Gastrocnemius medialis (tissue), 4 donors: ENCODE results near the gene CSGALNACT2. TPM values are rescaled to one million over a fixed set of nuclear protein-coding genes. Genes with fewer than 3 reads are reported as not detected.

Experiments
- ATAC-seq, 2 donors: fragments of 150-250 bp; one replicate each; pipeline ENCODE4 v1.9.1; 2016
- DNase-seq, 2 donors: peaks; one replicate each; pipeline ENCODE4 v3.0.0-alpha.2; 2019
- H3K27ac ChIP-seq, 4 donors: fragments of 200-600 bp; sonication (generic); 1 replicate in 1 of 4; 2 replicates in 3 of 4; pipeline ENCODE4 v1.5.1; 2016 to 2018; ENCODE audit warnings: mild to moderate bottlenecking in 2 of 4, moderate library complexity in 1 of 4
- H3K27me3 ChIP-seq, 3 donors: fragments of 200-600 bp; sonication (generic) in 2 of 3; 1 replicate in 1 of 3; 2 replicates in 2 of 3; pipeline versions ENCODE4 v1.5.1 to v1.6.0; 2016 to 2019; ENCODE audit warnings: mild to moderate bottlenecking in 1 of 3, moderate library complexity in 1 of 3
- H3K36me3 ChIP-seq, 2 donors: fragments of 200-600 bp; sonication (generic) in 1 of 2; one replicate each; pipeline ENCODE4 v1.5.1; 2017 to 2018
- H3K4me1 ChIP-seq, 2 donors: fragments of 200-600 bp; sonication (generic) in 1 of 2; one replicate each; pipeline ENCODE4 v1.5.1; 2016 to 2017; ENCODE audit warnings: mild to moderate bottlenecking in 2 of 2
- H3K4me3 ChIP-seq, 4 donors: fragments of 200-600 bp; sonication (generic) in 3 of 4; 1 replicate in 1 of 4; 2 replicates in 3 of 4; pipeline ENCODE4 v1.5.1; 2016 to 2019; ENCODE audit warnings: mild to moderate bottlenecking in 2 of 4
- H3K9me3 ChIP-seq, 3 donors: fragments of 200-600 bp; sonication (generic) in 2 of 3; 1 replicate in 1 of 3; 2 replicates in 2 of 3; pipeline ENCODE4 v1.5.1; 2016 to 2019
- POLR2A ChIP-seq, 2 donors: fragments of 450-650 bp; IDR thresholded peaks; one replicate each; pipeline ENCODE4 v1.6.1; 2017; ENCODE audit warnings: antibody characterized with exemption in 2 of 2, mild to moderate bottlenecking in 2 of 2, moderate library complexity in 2 of 2
- in situ Hi-C, 4 donors: fragments of 200-750 bp; cut with MboI; loops; one replicate each; pipeline versions ENCODE4 v1.15.0 to v1.8.0; 2017; ENCODE audit warnings: low sequenced_read_pairs in 4 of 4
- intact Hi-C: fragments of 100-400 bp; cut with DNase I; formaldehyde crosslinking; loops from one replicate; pipeline ENCODE4 v1.15.1; 2023; ENCODE audit warnings: low total_unique reads
- total RNA-seq, 4 donors: library from RNA; depleted of rRNA; stranded (reverse); fragments of >200 nt; gene quantifications; one replicate each; pipeline versions ENCODE4 v1.1.0 to v1.2.3, GENCODE V29; 2016
- TF ChIP-seq, protein P1 (sequence below), 5 experiments: fragments of 450-650 bp in 3 of 5; fragments of 200-600 bp in 2 of 5; sonication (generic) in 2 of 5; IDR thresholded peaks in 4 of 5; conservative IDR thresholded peaks in 1 of 5; 1 replicate in 4 of 5; 2 replicates in 1 of 5; pipeline ENCODE4 v1.5.1; 2016 to 2019; ENCODE audit warnings: antibody characterized with exemption in 5 of 5, mild to moderate bottlenecking in 3 of 5, moderate library complexity in 3 of 5

CSGALNACT2 gene
- total RNA-seq, 4 donors from 2014 or later: 12.3 to 17.3 (median 14.1) TPM

DNA sequence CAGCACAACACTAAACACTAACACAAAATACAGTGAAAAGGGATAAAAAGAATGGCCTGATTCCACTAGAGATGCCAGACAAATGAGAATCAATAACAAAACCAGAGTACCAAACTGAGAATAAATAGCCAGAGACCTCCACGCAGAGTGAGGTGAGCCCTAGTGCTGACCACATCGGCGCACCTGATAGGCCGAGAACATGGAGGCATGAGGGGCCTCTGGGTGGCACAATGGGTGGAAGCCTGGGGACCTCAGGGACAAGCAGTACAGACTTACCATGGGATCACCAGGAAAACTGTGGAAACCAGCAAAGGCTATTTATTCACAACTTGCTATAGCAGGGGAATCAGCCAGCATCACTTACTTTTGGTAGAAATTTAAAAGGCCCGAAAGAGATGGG lies 1.8 kb upstream of the CSGALNACT2 start:
- Histone ChIP-seq H3K4me1 (peaks cover 11 to 17% of the 10 kb centered on the region in 2 donors), H3K27me3 (no peaks in the 10 kb centered on the region), H3K9me3 (no peaks in the 10 kb centered on the region), H3K27ac (no peak overlapping the region), H3K4me3 (no peak overlapping the region), H3K36me3 (no peaks in the 10 kb centered on the region)
- TF ChIP-seq, protein P1, sequence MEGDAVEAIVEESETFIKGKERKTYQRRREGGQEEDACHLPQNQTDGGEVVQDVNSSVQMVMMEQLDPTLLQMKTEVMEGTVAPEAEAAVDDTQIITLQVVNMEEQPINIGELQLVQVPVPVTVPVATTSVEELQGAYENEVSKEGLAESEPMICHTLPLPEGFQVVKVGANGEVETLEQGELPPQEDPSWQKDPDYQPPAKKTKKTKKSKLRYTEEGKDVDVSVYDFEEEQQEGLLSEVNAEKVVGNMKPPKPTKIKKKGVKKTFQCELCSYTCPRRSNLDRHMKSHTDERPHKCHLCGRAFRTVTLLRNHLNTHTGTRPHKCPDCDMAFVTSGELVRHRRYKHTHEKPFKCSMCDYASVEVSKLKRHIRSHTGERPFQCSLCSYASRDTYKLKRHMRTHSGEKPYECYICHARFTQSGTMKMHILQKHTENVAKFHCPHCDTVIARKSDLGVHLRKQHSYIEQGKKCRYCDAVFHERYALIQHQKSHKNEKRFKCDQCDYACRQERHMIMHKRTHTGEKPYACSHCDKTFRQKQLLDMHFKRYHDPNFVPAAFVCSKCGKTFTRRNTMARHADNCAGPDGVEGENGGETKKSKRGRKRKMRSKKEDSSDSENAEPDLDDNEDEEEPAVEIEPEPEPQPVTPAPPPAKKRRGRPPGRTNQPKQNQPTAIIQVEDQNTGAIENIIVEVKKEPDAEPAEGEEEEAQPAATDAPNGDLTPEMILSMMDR (IDR thresholded peaks at IDR 0.05 in 4 of 5, conservative IDR thresholded peaks at IDR 0.05 in 1 of 5): no peak
- no peak for TF ChIP-seq POLR2A (IDR thresholded peaks at IDR 0.05)
- in situ Hi-C loops: no loop called here
- ATAC-seq (no peak), DNase-seq (no peak)
- intact Hi-C loops: loop anchor here (5.0 kb wide), 1 partner anchor 499 kb away; the partner anchor contains the start of gene ZNF33B

DNA sequence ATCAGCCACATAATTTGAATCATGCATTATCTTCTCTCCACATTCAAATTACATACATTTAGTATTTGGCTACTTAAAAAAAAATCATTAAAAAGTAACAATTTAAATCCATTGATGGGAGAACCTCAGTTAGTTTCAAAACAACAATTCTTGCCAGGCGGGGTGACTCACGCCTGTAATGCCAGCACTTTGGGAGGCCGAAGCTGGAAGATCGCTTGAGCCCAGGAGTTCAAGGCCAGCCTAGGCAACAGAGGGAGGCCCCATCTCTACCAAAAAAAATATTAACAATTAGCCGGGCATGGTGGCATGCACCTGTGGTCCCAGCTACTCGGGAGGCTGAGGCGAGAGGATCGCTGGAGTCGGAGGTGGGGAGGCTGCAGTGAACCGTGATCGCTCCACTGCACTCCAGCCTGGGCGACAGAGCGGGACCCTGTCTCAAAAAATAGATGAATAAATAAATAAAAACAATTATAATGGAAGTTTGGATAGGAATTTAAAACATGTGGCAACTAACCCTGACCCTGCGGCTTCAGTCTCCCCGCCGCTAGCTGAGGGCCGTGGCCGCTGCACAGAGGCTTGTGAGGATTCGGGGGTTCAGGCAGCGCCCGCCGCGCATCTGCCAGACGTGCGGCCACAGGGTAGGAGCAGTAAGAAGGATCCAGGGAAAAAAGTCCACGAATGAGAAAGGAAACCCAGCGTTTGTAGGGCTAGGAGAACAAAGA lies 1.1 kb upstream of the CSGALNACT2 start:
- Histone ChIP-seq H3K27ac (peak overlapping the region; percentile 76 to 89 (median 86)), H3K27me3 (no peaks in the 10 kb centered on the region), H3K4me3 (peak overlapping the region; percentile 74 to 97 (median 83)), H3K4me1 (peaks cover 11 to 17% of the 10 kb centered on the region in 2 donors), H3K36me3 (no peaks in the 10 kb centered on the region), H3K9me3 (no peaks in the 10 kb centered on the region)
- no peak for ATAC-seq
- DNase-seq: no peak
- intact Hi-C loops (loop anchor here (5.0 kb wide), 1 partner anchor 500 kb away; the partner anchor contains the start of gene ZNF33B), in situ Hi-C loops (no loop called here)
- TF ChIP-seq, protein P1 (IDR thresholded peaks at IDR 0.05 in 4 of 5, conservative IDR thresholded peaks at IDR 0.05 in 1 of 5): no peak
- no peak for TF ChIP-seq POLR2A (IDR thresholded peaks at IDR 0.05)

DNA sequence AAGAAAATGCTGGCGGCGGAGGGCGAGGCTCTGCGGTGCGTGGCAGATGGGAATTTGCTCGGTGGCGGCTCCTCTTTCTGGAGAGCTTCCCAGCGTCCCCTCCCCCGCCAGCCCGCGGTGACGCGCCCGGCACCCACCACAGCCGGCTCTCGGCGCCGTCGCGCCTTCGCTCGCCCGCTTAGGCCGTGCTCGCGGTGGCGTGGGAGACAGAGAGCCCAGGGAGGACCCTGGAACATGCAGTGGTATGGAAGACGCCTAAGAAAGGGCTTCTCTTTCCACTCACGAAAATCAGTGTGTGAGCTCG lies 576 bp upstream of the CSGALNACT2 start:
- TF ChIP-seq, protein P1 (IDR thresholded peaks at IDR 0.05 in 4 of 5, conservative IDR thresholded peaks at IDR 0.05 in 1 of 5): peak in 1 of 5 experiments; percentile 2
- no peak for TF ChIP-seq POLR2A (IDR thresholded peaks at IDR 0.05)
- Histone ChIP-seq H3K9me3 (no peaks in the 10 kb centered on the region), H3K4me1 (peaks cover 11 to 17% of the 10 kb centered on the region in 2 donors), H3K36me3 (no peaks in the 10 kb centered on the region), H3K27ac (peak overlapping the region; percentile 76 to 89 (median 86)), H3K27me3 (no peaks in the 10 kb centered on the region), H3K4me3 (peak overlapping the region; percentile 74 to 97 (median 83))
- ATAC-seq (peak; percentile 22 to 46), DNase-seq (no peak)
- intact Hi-C loops: loop anchor here (5.0 kb wide), 1 partner anchor 500 kb away; the partner anchor contains the start of gene ZNF33B
- in situ Hi-C loops: no loop called here

DNA sequence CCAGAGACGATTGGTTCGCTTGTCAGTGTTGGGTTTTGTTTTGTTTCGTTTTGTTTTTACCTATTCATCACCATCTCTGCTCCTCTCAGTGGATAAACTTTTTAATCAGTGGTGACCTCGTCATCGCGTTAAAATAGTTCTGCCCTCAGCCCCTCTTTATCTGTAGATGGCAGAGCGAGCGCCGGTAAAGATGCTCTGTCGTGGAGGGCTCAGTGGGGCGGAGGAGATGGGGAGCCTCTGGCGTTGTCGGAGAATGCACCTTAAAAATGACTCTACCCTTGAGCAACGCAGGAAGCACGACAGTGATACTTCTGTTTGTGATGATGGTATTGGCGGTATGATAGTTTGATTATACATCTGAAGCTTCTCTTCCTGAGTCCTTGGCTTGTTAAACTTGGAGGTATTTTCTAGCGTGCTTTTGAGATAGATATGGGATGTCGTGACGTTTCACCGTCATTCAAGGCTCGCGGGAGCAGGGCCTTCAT lies 554 bp downstream of the CSGALNACT2 start:
- H3K36me3 ChIP-seq: no peaks in the 10 kb centered on the region
- H3K4me3 ChIP-seq: peak overlapping the region; percentile 69 to 97 (median 83)
- H3K4me1 ChIP-seq: peaks cover 11 to 17% of the 10 kb centered on the region in 2 donors
- intact Hi-C loops: loop anchor here (5.0 kb wide), 1 partner anchor 501 kb away; the partner anchor contains the start of gene ZNF33B
- DNase-seq (no peak), ATAC-seq (peak; percentile 36 to 42)
- in situ Hi-C loops: no loop called here
- H3K27me3 ChIP-seq: no peaks in the 10 kb centered on the region
- no peak for TF ChIP-seq POLR2A (IDR thresholded peaks at IDR 0.05)
- TF ChIP-seq, protein P1 (IDR thresholded peaks at IDR 0.05 in 4 of 5, conservative IDR thresholded peaks at IDR 0.05 in 1 of 5): no peak
- peak overlapping the region; percentile 76 to 89 (median 82) for H3K27ac ChIP-seq
- no peaks in the 10 kb centered on the region for H3K9me3 ChIP-seq
